Measurements from ENCODE around the gene NOL8.

Gene NOL8

DNA sequence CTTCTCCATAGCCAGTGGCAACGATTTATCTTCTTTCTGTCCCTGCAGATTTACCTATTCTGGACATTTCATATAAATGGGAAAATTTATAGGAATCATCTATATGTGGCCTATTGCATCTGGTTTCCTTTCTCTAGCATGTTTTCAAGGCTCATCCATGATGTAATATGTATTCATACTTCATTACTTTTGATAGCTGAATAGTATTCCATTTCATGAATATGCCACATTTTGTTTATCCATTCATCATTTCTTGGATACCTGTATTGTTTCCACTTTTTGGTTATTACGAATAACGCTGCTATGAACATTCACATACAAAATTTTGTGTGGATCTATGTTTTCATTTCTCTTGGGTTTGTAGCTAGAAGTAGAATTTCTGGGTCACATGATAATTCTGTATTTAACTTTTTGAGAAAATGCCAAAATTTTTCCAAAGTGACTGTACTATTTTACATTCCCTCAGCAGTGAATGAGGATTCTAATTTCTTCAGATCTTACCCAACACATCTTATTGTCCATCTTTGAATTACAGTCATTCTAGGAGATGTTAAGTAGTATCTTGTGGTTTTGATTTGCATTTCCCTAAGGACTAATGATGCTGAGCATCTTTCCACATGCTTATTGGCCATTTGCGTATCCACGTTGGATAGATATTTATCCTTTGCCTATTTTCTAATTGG, 35.3 kb downstream of the NOL8 start:
- DNase-seq, result no peak
- in situ Hi-C loops (cut with MboI; ENCODE audit: low pct_unique_long_range_greater_than_20kb, low sequenced_read_pairs), result no loop called here

DNA sequence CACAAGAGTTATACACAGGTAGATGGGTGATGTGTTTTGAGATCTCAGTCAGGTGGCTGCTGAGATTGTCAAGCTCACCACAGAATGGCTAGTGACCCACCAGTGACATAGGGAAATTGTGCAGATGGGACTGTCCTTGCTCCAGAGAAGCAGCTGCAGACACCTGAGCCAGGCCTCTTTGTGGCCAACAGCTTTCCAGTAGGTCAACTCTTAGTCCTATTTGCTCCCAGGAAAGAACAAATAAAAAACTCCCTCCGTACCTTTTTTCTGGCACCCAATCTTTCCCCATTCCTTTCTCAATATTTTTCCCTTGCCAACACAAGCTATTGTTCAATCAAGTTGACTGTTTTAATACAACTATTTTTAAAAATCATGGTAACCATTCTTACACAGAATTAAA, 45.8 kb downstream of the NOL8 start:
- in situ Hi-C loops (cut with MboI; ENCODE audit: low pct_unique_long_range_greater_than_20kb, low sequenced_read_pairs), result no loop called here
- DNase-seq, result no peak

DNA sequence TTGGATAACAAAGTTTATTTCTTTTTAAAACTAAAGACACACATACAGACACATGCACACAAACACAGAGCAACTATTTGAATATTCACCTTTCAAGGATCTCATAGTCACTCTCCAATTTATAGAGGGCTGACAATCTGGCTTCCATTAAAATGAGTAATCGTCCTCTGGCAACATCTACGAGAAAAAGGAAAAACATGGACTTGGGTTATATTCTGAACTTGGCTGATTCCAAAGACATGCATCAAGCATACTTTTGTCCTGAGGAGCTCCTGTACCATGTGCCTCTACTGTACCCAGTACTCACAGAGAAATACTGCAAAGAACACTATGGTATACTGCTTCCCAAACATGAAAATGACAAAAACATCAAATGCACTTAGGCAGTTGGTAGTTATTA, 47.0 kb downstream of the NOL8 start:
- DNase-seq, result no peak
- in situ Hi-C loops (cut with MboI; ENCODE audit: low pct_unique_long_range_greater_than_20kb, low sequenced_read_pairs), result no loop called here

DNA sequence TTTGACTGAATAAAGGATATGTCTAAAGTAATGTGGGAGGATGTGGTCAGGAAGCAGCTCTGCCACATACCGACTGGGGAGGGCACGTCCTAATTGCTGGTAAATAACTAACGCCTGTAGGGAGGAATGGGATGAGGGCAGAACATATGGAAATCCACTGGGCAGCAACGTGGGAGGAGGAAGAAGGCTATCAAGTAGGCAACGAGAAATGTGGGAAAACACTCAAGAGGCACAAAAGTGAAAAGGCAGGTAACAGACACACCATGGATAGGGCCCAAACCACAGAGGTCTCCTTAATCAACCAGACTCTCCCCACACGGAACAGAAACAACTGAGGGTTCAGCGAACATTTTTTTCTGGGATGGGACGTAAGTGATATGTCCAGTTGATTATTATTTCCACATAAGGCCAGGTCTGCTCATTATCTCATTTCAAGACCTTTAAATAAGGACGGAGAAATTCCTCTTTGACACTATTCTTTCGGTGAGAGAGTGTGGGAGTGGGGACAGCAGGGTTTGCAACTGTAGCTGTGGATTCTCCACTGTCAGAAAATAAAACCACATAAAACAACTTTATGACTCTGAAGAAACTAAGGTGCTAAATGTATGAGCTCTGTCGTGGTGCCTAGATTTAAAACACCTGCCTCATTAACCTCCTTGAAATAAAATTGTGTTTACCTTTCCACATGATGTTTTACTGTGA, 48.7 kb downstream of the NOL8 start:
- peak; percentile 27 for DNase-seq
- in situ Hi-C loops (cut with MboI; ENCODE audit: low pct_unique_long_range_greater_than_20kb, low sequenced_read_pairs), result no loop called here

DNA sequence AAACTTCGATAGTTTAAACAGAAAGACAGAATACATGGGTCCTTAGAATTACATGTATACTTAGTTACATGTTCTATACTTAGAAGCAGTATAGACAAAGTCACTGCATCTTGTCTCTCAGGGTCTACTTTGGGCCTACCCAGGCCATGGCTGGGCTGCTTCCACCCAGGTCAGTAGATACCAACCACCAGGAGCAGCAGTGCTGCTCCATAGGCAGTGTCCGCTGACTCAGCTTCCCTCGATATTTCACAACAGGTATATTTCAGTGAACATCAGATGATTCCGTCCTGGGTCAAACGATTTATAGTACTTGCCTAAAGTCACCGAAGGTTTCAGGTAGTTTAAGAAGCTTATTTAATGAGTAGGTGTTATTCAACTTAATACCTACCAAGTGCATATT, 49.6 kb downstream of the NOL8 start:
- in situ Hi-C loops (cut with MboI; ENCODE audit: low pct_unique_long_range_greater_than_20kb, low sequenced_read_pairs), result no loop called here
- no peak for DNase-seq

DNA sequence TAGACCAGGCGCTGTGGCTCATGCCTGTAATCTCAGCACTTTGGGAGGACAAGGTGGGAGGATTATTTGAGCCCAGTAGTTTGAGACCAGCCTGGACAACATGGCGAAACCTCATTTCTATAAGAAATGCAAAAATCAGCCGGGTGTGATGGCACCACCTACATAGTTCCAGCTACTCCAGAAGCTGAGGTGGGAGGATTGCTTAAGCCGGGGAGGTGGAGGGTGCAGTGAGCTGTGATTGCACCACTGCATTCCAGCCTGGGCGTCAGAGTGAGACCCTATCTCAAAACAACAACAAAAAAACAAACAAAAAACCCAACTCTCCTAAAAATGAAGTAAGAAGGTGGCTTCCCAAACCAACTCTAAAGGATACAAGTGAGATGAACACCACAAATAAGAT, 54.6 kb downstream of the NOL8 start:
- in situ Hi-C loops (cut with MboI; ENCODE audit: low pct_unique_long_range_greater_than_20kb, low sequenced_read_pairs), result no loop called here
- DNase-seq, result no peak

DNA sequence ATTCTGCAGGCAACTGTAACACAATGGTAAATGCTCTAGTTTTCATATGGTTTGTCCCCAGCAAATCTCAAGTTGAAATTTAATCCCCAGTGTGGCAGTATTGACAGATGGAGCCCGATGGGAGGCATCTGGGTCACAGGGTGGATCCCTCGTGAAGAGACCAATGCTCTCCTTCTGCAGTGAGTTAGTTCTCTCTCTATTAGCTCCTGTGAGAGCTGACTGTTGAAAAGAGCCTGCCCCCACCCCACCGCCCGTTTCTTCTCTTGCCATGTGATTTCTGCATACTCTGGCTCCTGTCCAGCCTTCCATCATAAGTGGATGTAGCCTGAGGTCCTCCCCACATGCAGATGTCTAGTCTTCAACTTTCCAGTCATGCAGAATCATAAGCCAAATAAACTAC, 58.7 kb downstream of the NOL8 start:
- DNase-seq, result no peak

DNA sequence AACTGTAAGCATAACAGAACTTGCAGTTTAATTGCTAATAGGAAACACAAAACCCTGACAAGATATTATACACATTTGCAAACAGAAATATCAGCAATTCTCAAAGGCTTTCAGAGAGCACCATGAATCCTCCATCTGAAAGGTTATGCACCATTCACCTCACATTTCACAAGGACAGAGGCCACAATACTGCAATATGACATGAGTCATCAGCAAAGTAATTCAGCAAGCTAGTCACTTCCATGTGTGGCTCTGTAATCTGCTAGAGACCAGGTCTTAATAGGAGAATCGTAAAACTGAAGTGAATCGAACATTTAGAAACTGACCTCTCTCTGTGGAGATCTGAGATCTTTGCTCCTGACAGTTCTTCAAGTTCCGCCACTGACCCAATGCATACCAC, 60.0 kb downstream of the NOL8 start:
- in situ Hi-C loops (cut with MboI; ENCODE audit: low pct_unique_long_range_greater_than_20kb, low sequenced_read_pairs), result no loop called here
- DNase-seq, result no peak

More for the DNA sequence above, 58.7 kb downstream of the NOL8 start:
- in situ Hi-C loops (cut with MboI; ENCODE audit: low pct_unique_long_range_greater_than_20kb, low sequenced_read_pairs), result no loop called here

DNA sequence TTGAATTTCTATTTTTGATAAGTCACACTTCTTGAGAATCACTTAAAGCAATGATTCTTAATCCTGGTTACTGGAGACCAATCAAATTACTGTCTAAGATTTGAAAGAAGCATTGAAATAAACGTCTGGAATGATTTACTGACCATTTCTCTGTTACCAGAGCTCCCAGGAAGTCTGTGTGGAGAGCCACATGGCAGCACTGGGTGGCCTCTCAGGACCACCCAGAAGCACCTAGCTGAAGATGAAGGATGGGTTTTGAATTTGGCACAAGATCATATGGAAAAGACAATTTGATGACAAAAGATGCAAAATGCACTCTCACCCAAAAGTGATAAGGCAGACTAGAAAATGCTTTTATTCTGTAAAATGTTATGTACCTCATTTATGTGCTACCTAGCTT, 62.0 kb downstream of the NOL8 start:
- in situ Hi-C loops (cut with MboI; ENCODE audit: low pct_unique_long_range_greater_than_20kb, low sequenced_read_pairs), result no loop called here
- no peak for DNase-seq

DNA sequence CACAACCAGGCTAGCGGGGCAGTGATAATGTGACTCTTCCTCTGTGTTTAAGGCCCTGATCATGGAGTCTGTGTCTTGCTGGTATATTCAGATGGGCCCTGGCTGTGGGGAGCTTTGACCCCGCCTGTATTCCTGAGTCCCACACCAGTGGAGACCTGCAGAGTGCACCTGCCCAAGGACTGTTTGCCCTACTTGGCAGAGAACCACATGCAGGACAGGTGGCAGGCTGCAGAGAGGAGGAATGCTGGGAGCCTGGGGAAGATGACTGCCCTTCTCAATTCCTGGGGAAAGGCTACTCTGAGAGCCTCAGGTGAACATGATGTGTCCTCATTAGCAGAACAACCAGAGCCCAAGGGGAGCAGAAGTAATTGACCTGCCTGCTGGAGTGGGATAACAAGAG, 67.8 kb downstream of the NOL8 start:
- DNase-seq, result no peak
- in situ Hi-C loops (cut with MboI; ENCODE audit: low pct_unique_long_range_greater_than_20kb, low sequenced_read_pairs), result no loop called here

DNA sequence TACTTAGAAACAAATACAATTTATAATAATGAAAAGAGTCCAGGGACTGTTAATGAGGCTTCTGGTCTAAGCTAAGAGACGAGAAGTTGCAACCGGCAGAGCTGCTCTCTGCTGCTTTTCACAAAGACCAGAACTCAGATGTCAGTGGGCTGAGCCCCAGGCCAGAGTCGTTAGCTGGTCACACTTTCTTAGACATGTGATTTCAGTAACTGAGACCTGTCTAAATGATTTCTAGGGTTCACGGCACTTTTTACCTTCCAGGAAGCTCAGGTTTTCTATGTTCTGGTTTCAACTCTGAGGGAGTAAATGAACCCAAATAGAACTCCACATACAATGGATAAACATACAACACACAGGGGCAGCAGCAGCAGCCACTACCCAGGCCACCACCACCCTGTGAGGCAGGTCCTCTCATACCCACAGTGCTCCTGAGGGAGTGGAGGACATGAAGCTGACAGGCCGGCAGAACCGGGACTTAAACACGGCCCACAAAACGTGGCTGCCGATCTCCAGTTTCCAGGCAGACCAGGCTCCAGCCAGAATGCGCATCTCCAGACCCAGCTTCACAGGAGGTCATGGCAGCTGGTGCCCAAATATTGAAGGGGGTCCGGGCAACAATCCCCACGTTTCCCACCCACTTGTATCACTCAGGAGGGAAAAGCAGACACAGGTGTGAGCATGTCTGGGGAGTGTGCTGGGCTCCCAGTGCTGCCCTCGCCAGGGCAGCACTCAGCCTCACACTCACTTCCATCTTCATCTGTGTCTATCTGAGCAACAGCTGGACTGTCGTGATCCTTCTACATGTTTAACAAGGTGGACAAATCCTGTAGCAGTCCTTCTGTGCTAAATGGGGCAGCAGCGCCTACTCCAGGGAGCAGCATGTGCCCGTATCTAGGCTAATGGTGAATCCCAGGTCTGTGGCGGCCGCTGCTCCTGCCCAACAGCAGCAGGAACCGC, 70.5 kb downstream of the NOL8 start:
- no peak for DNase-seq
- in situ Hi-C loops (cut with MboI; ENCODE audit: low pct_unique_long_range_greater_than_20kb, low sequenced_read_pairs), result no loop called here

DNA sequence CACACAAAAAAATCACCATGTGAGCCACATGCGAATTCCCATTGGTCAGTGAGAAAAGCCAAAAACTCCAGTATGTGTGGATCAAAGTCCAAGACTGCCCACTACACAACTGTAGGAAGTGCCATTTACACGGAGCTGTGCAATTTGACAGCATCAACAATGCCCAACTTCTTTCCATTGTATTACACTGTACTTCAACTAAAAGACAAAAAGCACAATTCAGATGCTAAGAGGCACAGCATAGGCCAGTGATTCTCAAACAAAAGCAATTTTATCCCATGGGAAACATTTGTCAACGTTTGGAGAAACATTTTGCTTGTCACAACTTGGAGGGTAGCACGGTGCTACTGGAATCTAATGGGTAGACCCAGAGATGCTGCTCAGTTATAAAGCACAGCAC, 71.5 kb downstream of the NOL8 start:
- no peak for DNase-seq
- in situ Hi-C loops (cut with MboI; ENCODE audit: low pct_unique_long_range_greater_than_20kb, low sequenced_read_pairs), result no loop called here

DNA sequence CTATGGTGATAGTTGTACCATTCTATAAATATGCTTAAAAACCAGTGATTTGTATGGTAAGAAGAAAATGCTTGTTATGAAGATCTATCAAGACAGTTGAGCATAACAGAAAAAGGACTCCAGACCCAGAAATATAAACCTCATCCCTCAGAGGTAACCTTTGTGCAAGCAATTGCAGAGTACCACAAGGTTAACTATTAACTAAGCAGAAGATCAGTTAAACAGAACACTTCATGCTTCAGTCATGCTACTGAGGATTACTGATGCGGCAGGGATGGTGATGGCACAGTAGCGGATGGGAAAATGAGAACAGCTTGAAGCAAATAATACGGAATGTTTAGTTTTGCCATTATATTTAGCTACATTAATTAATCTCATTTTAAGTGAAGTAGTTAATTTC, 77.2 kb downstream of the NOL8 start:
- DNase-seq, result no peak
- in situ Hi-C loops (cut with MboI; ENCODE audit: low pct_unique_long_range_greater_than_20kb, low sequenced_read_pairs), result loop anchor here (25.0 kb wide), 1 partner anchor 111 kb away; no protein-coding TSS in a partner anchor

Data from KBM-7 (cell line).